NCI-H2227 treated with DMSO at 0.1 percent for 48 hours (cell line): ENCODE data around the gene FCAMR.
"Not testable (repeated sequence)": the region's sequence is repeated elsewhere in the genome, so short reads cannot be mapped to it uniquely, and the experiment has no call there.

ENCODE experiments used
- DNase-seq: peaks from one replicate; lab custom pipeline; 2025; lab: John Stamatoyannopoulos, UW

Gene FCAMR

DNA sequence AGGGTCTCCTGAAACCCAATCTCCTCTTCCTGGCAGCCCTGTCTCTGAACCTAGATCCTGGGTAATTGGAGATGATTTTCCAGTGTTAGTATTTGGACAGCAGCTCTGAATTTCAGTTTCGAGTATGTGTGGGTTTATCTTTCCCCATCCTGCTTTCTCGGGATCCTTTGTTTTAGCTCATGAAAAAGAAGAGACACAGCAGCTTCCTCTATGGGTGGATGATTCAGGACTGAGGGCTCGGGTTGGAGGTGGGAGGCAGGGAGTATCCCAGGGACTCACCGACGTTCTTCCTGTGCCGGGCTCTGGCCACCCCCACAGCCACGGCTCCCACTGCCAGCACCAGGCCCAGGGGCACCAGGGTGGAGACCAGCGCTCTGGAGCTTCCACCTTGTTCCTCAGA is 38.1 kb downstream of the FCAMR start:
- no peak for DNase-seq

GRCh38 chr1:206931709-206932108 is 38.6 kb downstream of the FCAMR start:
- no peak for DNase-seq

- DNase-seq = no peak
Observed at GRCh38 chr1:206930210-206930798, 40.0 kb downstream of the FCAMR start.

- DNase-seq = no peak
Observed at GRCh38 chr1:206929524-206929923, 40.7 kb downstream of the FCAMR start.

- DNase-seq = no peak
Observed at GRCh38 chr1:206926286-206926685, 44.0 kb downstream of the FCAMR start.

GRCh38 chr1:206925106-206925736 is 45.0 kb downstream of the FCAMR start:
- no peak for DNase-seq

DNA sequence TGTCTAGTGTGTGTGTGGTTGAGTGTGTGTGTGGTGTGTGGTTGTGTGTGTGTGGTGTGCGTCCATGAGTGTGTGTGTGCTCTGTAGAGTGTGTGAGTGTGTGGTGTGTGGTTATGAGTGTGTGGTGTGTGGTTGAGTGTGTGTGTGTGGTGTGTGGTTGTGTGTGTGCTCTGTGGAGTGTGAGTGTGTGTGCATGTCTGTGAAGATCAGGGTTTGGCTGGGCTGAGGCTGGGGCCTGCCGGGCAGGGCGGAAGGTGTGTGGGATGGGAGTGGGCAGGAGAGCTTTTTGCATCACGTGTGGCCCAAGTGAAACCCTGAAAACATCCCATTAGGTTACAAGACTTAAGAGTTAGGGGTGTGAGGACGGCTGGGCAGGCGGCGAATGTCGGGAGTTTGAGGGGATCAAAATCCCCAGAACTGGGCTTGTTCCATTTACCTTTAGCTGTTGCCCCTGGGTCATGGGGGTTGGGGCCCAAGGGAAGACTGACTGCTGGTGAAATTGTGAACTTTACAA is 45.6 kb downstream of the FCAMR start:
- no peak for DNase-seq

GRCh38 chr1:206923961-206924557 is 46.2 kb downstream of the FCAMR start:
- DNase-seq = not testable (repeated sequence)

- no peak for DNase-seq
Observed at GRCh38 chr1:206923009-206923960, 47.0 kb downstream of the FCAMR start.

DNA sequence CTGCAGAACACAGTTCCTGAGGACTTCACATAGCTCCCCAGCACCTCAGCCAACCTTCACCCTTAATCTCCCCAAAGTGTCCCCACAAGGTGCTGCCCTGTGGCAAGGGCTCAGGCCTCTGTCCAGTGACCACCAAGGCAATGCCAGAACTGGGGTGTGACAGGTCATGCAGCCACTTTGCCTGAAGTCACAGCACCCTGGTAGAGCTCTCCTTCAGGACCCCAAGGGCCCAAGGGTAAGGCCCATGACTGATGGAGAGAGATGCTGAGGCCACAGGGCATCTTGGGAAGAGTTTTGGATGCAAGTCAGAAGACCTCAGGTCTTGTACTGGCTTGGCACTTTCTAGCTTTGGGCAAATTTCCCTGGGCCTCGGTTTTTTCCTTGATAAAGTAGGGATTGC is 47.7 kb downstream of the FCAMR start:
- DNase-seq = no peak

DNA sequence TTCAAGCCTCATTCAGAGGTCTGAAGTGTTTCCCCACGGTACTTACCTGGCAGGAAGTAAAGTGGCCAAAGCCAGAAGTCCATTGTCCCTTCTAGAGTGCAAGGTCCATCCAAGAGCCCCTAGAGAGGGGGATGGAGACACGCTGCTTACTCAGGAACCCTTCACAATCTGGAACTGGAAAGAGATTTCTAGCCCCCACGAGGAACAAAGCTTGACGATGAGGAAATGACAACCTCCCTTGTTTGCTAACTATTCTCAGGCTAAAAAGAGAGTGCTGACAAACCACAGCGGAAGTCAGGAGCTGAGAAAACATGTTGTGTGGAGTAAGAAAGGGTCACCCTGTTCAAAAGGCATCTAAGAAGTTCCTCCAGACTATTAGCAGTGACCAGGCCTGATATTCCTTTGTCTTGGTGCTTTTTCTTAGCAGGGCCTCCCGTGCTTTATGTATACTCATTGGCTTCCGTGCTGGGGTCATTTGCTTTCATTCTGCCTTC is 48.4 kb downstream of the FCAMR start, which contains the start of gene FCMR:
TSS of gene FCMR (minus strand) at position 170 of the 494 bp plus-strand sequence. CDS start at position 83, 87 bp downstream.
- no peak for DNase-seq

GRCh38 chr1:206918076-206918475 is 52.2 kb downstream of the FCAMR start:
- DNase-seq = no peak

DNA sequence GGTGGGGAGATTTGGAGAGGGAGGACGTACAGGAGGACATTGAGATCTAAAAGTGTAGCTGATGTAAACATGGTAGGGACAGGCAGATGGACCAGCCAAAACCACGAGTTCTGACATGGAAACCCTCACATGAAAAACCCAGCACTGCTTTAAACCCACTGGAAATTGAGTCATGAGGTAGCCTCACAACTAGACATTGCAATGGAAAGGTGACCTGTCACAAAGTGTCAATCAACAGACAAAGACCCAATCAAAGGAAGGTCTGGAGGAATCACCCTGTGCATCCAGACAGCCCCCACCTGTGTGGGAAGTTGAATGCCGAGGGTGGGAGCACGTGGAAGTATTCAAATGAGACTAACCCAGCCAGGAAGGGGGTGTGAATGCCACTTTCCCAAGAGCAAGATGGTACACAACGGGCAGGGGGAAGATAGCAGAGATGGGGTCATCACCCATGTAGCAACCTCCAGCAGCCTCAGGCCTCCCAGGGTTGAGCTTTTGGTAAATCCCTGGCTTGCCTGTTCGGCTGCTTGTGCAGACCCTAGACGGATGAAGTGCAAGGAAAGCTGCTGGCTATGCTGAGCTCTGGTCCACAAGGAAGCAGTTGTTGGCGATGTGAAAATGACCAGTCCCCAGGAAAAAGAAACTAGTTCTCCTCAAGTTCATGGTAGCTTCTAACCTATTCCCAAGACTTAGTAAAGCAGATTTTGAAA is 54.1 kb downstream of the FCAMR start:
- no peak for DNase-seq

- no peak for DNase-seq
Observed at GRCh38 chr1:206915030-206915735, 55.1 kb downstream of the FCAMR start.

GRCh38 chr1:206913766-206914537 is 56.3 kb downstream of the FCAMR start:
- no peak for DNase-seq

- peak; percentile 76 for DNase-seq
Observed at GRCh38 chr1:206912445-206913095, 57.7 kb downstream of the FCAMR start.

- DNase-seq = peak; percentile 47
Observed at GRCh38 chr1:206911064-206911663, 59.1 kb downstream of the FCAMR start.

DNA sequence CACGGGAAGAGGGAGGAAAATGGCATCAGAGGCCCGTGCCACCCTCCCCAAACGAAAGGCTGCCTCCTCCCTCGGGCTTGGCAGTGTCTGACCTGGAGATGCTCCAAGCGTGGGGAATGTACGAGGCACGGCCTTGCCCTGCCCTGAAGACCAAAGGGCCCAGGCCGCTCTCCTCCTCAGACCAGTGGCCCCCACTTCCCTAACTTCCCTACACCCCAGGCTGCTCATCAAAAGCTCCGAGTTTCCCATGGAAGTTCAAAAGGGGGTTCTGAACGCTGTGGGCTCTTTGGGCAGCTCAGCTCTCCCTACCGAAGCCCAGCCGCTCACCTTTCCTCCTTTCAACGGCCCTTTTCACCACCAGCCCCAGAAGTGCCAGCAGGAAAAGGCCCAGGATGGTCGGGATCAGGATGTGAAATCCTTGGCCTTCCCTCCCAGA is 60.4 kb downstream of the FCAMR start:
- no peak for DNase-seq
